HEK293T (cell line): ENCODE results near the gene XBP1.

Experiments
- BHLHE40 ChIP-seq: fragments of 450-650 bp; IDR thresholded peaks from 2 replicates; pipeline ENCODE4 v1.6.1; 2016; ENCODE audit warnings: mild to moderate bottlenecking, moderate library complexity, borderline replicate concordance
- CTBP1 ChIP-seq: fragments of 450-650 bp; IDR thresholded peaks from 2 replicates; pipeline ENCODE4 v1.6.1; 2016; ENCODE audit warnings: borderline replicate concordance
- FOXA1 ChIP-seq: fragments of 450-650 bp; IDR thresholded peaks from 2 replicates; pipeline ENCODE4 v1.6.1; 2016; ENCODE audit warnings: mild to moderate bottlenecking
- FOXK2 ChIP-seq: fragments of 450-650 bp; IDR thresholded peaks from 2 replicates; pipeline ENCODE4 v1.6.1; 2016; ENCODE audit warnings: mild to moderate bottlenecking
- NFRKB ChIP-seq: fragments of 450-650 bp; IDR thresholded peaks from 2 replicates; pipeline ENCODE4 v1.6.1; 2016; ENCODE audit warnings: mild to moderate bottlenecking, moderate library complexity
- SUZ12 ChIP-seq: fragments of 450-650 bp; IDR thresholded peaks from 2 replicates; pipeline ENCODE4 v1.6.1; 2016; ENCODE audit warnings: mild to moderate bottlenecking
- ZNF384 ChIP-seq: fragments of 450-650 bp; IDR thresholded peaks from 2 replicates; pipeline ENCODE4 v1.6.1; 2016
- TF ChIP-seq, protein P1 (sequence below): fragments of 450-650 bp; IDR thresholded peaks from 2 replicates; pipeline ENCODE4 v1.6.1; 2016

- TF ChIP-seq SUZ12 (no peak), FOXK2 (no peak), FOXA1 (no peak), CTBP1 (no peak), NFRKB (no peak), ZNF384 (peak; percentile 18; the same call in 1 of the 2 replicates), BHLHE40 (no peak)
- TF ChIP-seq, protein P1, sequence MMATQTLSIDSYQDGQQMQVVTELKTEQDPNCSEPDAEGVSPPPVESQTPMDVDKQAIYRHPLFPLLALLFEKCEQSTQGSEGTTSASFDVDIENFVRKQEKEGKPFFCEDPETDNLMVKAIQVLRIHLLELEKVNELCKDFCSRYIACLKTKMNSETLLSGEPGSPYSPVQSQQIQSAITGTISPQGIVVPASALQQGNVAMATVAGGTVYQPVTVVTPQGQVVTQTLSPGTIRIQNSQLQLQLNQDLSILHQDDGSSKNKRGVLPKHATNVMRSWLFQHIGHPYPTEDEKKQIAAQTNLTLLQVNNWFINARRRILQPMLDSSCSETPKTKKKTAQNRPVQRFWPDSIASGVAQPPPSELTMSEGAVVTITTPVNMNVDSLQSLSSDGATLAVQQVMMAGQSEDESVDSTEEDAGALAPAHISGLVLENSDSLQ = no peak
Observed at GRCh38 chr22:28802595-28803123, 2.3 kb upstream of the XBP1 start.
